Measurements from ENCODE around the gene SAMD11.
A peak's percentile ranks its signal among the peaks of the same experiment; 100 is the strongest.

SAMD11 gene

GRCh38 chr1:967466-968343, 44.0 kb downstream of the SAMD11 start:
- peak overlapping the region; percentile 12 for H3K4me3 ChIP-seq (IDR thresholded peaks at IDR 0.05; ENCODE audit: insufficient read depth, low read depth, low read length)
- H2AFZ ChIP-seq (ENCODE audit: low read depth), result peak overlapping the region; percentile 95
- no peaks in the 10 kb centered on the region for H3K36me3 ChIP-seq (ENCODE audit: insufficient read depth)
- TF ChIP-seq CTCF (conservative IDR thresholded peaks at IDR 0.05; ENCODE audit: low read depth, low read length), result no peak
- H4K20me1 ChIP-seq (ENCODE audit: insufficient read depth), result no peaks in the 10 kb centered on the region
- no peaks in the 10 kb centered on the region for H3K27me3 ChIP-seq (ENCODE audit: insufficient read depth, low read depth)
- peaks cover 20% of the 10 kb centered on the region for H3K4me1 ChIP-seq (ENCODE audit: low read depth, poor library complexity, severe bottlenecking)
- peak overlapping the region; percentile 48; the same call in 1 of the 2 replicates for H3K9ac ChIP-seq
- peak overlapping the region; percentile 99; the same call in 1 of the 2 replicates for H3K4me2 ChIP-seq
- no peak overlapping the region for H3K27ac ChIP-seq
- no peaks in the 10 kb centered on the region for H3K79me2 ChIP-seq (ENCODE audit: insufficient read depth, low read depth)

- peaks cover 9% of the 10 kb centered on the region; the same call in 1 of the 2 replicates for H3K27me3 ChIP-seq (ENCODE audit: insufficient read depth, low read depth)
- no peaks in the 10 kb centered on the region for H3K36me3 ChIP-seq (ENCODE audit: insufficient read depth)
- H3K27ac ChIP-seq, result no peak overlapping the region
- H3K4me2 ChIP-seq, result no peak overlapping the region
- no peaks in the 10 kb centered on the region for H4K20me1 ChIP-seq (ENCODE audit: insufficient read depth)
- no peak overlapping the region for H3K4me3 ChIP-seq (IDR thresholded peaks at IDR 0.05; ENCODE audit: insufficient read depth, low read depth, low read length)
- H3K79me2 ChIP-seq (ENCODE audit: insufficient read depth, low read depth), result no peaks in the 10 kb centered on the region
- peaks cover 20% of the 10 kb centered on the region for H3K4me1 ChIP-seq (ENCODE audit: low read depth, poor library complexity, severe bottlenecking)
- TF ChIP-seq CTCF (conservative IDR thresholded peaks at IDR 0.05; ENCODE audit: low read depth, low read length), result no peak
- no peak overlapping the region for H2AFZ ChIP-seq (ENCODE audit: low read depth)
- no peak overlapping the region for H3K9ac ChIP-seq
Measured at GRCh38 chr1:969260-969855, 45.6 kb downstream of the SAMD11 start.

- Histone ChIP-seq H3K4me2 (no peak overlapping the region), H3K4me3 (IDR thresholded peaks at IDR 0.05; ENCODE audit: insufficient read depth, low read depth, low read length) (no peak overlapping the region), H2AFZ (ENCODE audit: low read depth) (no peak overlapping the region), H4K20me1 (ENCODE audit: insufficient read depth) (no peaks in the 10 kb centered on the region), H3K36me3 (ENCODE audit: insufficient read depth) (no peaks in the 10 kb centered on the region), H3K79me2 (ENCODE audit: insufficient read depth, low read depth) (no peaks in the 10 kb centered on the region), H3K4me1 (ENCODE audit: low read depth, poor library complexity, severe bottlenecking) (peaks cover 22% of the 10 kb centered on the region), H3K9ac (no peak overlapping the region), H3K27ac (no peak overlapping the region), H3K27me3 (ENCODE audit: insufficient read depth, low read depth) (peaks cover 19% of the 10 kb centered on the region; the same call in 1 of the 2 replicates)
- no peak for TF ChIP-seq CTCF (conservative IDR thresholded peaks at IDR 0.05; ENCODE audit: low read depth, low read length)
Measured at GRCh38 chr1:970242-970972, 46.7 kb downstream of the SAMD11 start.

- no peak overlapping the region for H3K27ac ChIP-seq
- peaks cover 19% of the 10 kb centered on the region; the same call in 1 of the 2 replicates for H3K27me3 ChIP-seq (ENCODE audit: insufficient read depth, low read depth)
- peaks cover 22% of the 10 kb centered on the region for H3K4me1 ChIP-seq (ENCODE audit: low read depth, poor library complexity, severe bottlenecking)
- H3K36me3 ChIP-seq (ENCODE audit: insufficient read depth), result no peaks in the 10 kb centered on the region
- no peak for TF ChIP-seq CTCF (conservative IDR thresholded peaks at IDR 0.05; ENCODE audit: low read depth, low read length)
- no peak overlapping the region for H3K4me2 ChIP-seq
- H3K4me3 ChIP-seq (IDR thresholded peaks at IDR 0.05; ENCODE audit: insufficient read depth, low read depth, low read length), result no peak overlapping the region
- no peak overlapping the region for H3K9ac ChIP-seq
- no peaks in the 10 kb centered on the region for H4K20me1 ChIP-seq (ENCODE audit: insufficient read depth)
- H3K79me2 ChIP-seq (ENCODE audit: insufficient read depth, low read depth), result no peaks in the 10 kb centered on the region
- no peak overlapping the region for H2AFZ ChIP-seq (ENCODE audit: low read depth)
Measured at GRCh38 chr1:970973-971730, 47.4 kb downstream of the SAMD11 start.
